NCI-H774 (cell line): ENCODE measurements around the gene EFNA5.

ENCODE experiments used
- DNase-seq: peaks from one replicate; lab custom pipeline; 2025; lab: John Stamatoyannopoulos, UW

The EFNA5 gene

GRCh38 chr5:107672211-107673038, 1.7 kb upstream of the EFNA5 start:
- peak; percentile 94 for DNase-seq

- DNase-seq = peak; percentile 70
These were observed 1.0 kb upstream of the EFNA5 start for GRCh38 chr5:107671742-107672210.

- DNase-seq = peak; percentile 27
These were observed 428 bp downstream of the EFNA5 start for GRCh38 chr5:107670087-107670931.

GRCh38 chr5:107669096-107670031, 1.4 kb downstream of the EFNA5 start:
- DNase-seq = peak; percentile 25

- DNase-seq = no peak
These were observed 2.3 kb downstream of the EFNA5 start for GRCh38 chr5:107668154-107669095.

- no peak for DNase-seq
These were observed 4.6 kb downstream of the EFNA5 start for GRCh38 chr5:107666051-107666655.

GRCh38 chr5:107665036-107665570, 5.6 kb downstream of the EFNA5 start:
- no peak for DNase-seq

GRCh38 chr5:107663697-107664096, 7.0 kb downstream of the EFNA5 start:
- DNase-seq = no peak

- no peak for DNase-seq
These were observed 9.1 kb downstream of the EFNA5 start for GRCh38 chr5:107661650-107662044.

- DNase-seq = no peak
These were observed 9.6 kb downstream of the EFNA5 start for GRCh38 chr5:107661038-107661649.

- DNase-seq = no peak
These were observed 12.2 kb downstream of the EFNA5 start for GRCh38 chr5:107658528-107658927.

GRCh38 chr5:107655831-107656230, 14.9 kb downstream of the EFNA5 start:
- no peak for DNase-seq

GRCh38 chr5:107654827-107655226, 15.9 kb downstream of the EFNA5 start:
- DNase-seq = no peak

- DNase-seq = no peak
These were observed 17.1 kb downstream of the EFNA5 start for GRCh38 chr5:107653685-107654084.

- no peak for DNase-seq
These were observed 17.7 kb downstream of the EFNA5 start for GRCh38 chr5:107652839-107653607.

- no peak for DNase-seq
These were observed 18.3 kb downstream of the EFNA5 start for GRCh38 chr5:107652408-107652807.

- DNase-seq = no peak
These were observed 19.4 kb downstream of the EFNA5 start for GRCh38 chr5:107651325-107651724.

- no peak for DNase-seq
These were observed 24.3 kb downstream of the EFNA5 start for GRCh38 chr5:107646418-107646817.

GRCh38 chr5:107640568-107640967, 30.2 kb downstream of the EFNA5 start:
- no peak for DNase-seq
